Neuronal stem cell (in vitro differentiated cells): ENCODE measurements around the gene SYN1.

Experiments used
- DNase-seq: peaks from one replicate; pipeline ENCODE4 v3.0.0-alpha.2; 2013; ENCODE audit warnings: low spot score
- H2AFZ ChIP-seq: one replicate; pipeline ENCODE4 v1.6.1; 2013; ENCODE audit warnings: mild to moderate bottlenecking, low read length, inconsistent platforms
- H2AK5ac ChIP-seq: 2 replicates; pipeline ENCODE4 v1.6.1; 2013; ENCODE audit warnings: low read depth, mild to moderate bottlenecking, inconsistent platforms, low read length, moderate library complexity, mixed read lengths
- H2BK120ac ChIP-seq: 2 replicates; pipeline ENCODE4 v1.6.1; 2013; ENCODE audit warnings: low read depth, mild to moderate bottlenecking, inconsistent platforms, low read length, moderate library complexity, mixed read lengths
- H2BK12ac ChIP-seq: one replicate; pipeline ENCODE4 v1.6.1; 2013; ENCODE audit warnings: low read length, inconsistent platforms
- H2BK15ac ChIP-seq: 2 replicates; pipeline ENCODE4 v1.6.1; 2013; ENCODE audit warnings: mild to moderate bottlenecking, low read length, inconsistent platforms, mixed read lengths
- H2BK5ac ChIP-seq: one replicate; pipeline ENCODE4 v1.6.1; 2013; ENCODE audit warnings: inconsistent platforms, mild to moderate bottlenecking, low read length, moderate library complexity
- H3K14ac ChIP-seq: one replicate; pipeline ENCODE4 v1.6.1; 2013; ENCODE audit warnings: low read length, inconsistent platforms
- H3K18ac ChIP-seq: 2 replicates; pipeline ENCODE4 v1.6.1; 2013; ENCODE audit warnings: low read length, inconsistent platforms
- H3K23ac ChIP-seq: 2 replicates; pipeline ENCODE4 v1.6.1; 2013; ENCODE audit warnings: low read depth, mild to moderate bottlenecking, mixed read lengths, low read length, inconsistent platforms; ENCODE audit not compliant: poor library complexity
- H3K27ac ChIP-seq: replicated peaks from 3 replicates; pipeline ENCODE4 v1.5.1; 2013; ENCODE audit warnings: low read length, inconsistent platforms
- H3K27me3 ChIP-seq, 3 experiments: 2 replicates each; pipeline ENCODE4 v1.6.1; 2013; ENCODE audit warnings: low read length in 3 of 3, mild to moderate bottlenecking in 2 of 3, inconsistent platforms in 1 of 3, low read depth in 1 of 3, mixed read lengths in 1 of 3, moderate library complexity in 1 of 3; ENCODE audit not compliant: control insufficient read depth in 3 of 3, insufficient read depth in 3 of 3
- H3K36me3 ChIP-seq, 2 donors: replicated peaks in 1 of 2; 2 replicates each; pipeline ENCODE4 v1.6.1; 2013; ENCODE audit warnings: low read length in 2 of 2; ENCODE audit not compliant: control insufficient read depth in 2 of 2, insufficient read depth in 2 of 2
- H3K4ac ChIP-seq: 2 replicates; pipeline ENCODE4 v1.6.1; 2013; ENCODE audit warnings: inconsistent platforms, mild to moderate bottlenecking, low read length, moderate library complexity
- H3K4me1 ChIP-seq, 2 donors: 1 replicate in 1 of 2; 2 replicates in 1 of 2; pipeline ENCODE4 v1.6.1; 2013; ENCODE audit warnings: low read length in 2 of 2, low read depth in 1 of 2; ENCODE audit not compliant: control insufficient read depth in 2 of 2, insufficient read depth in 1 of 2
- H3K4me2 ChIP-seq: one replicate; pipeline ENCODE4 v1.6.1; 2013; ENCODE audit warnings: mild to moderate bottlenecking, low read length, inconsistent platforms; ENCODE audit not compliant: insufficient read depth, poor library complexity, severe bottlenecking
- H3K4me3 ChIP-seq, 2 donors: 2 replicates each; pipeline ENCODE4 v1.5.1; 2013; ENCODE audit warnings: low read length in 2 of 2, mild to moderate bottlenecking in 2 of 2, inconsistent platforms in 1 of 2, moderate library complexity in 1 of 2
- H3K79me1 ChIP-seq: one replicate; pipeline ENCODE4 v1.6.1; 2013; ENCODE audit warnings: low read depth, mild to moderate bottlenecking, inconsistent platforms, low read length, moderate library complexity
- H3K9ac ChIP-seq: one replicate; pipeline ENCODE4 v1.6.1; 2013; ENCODE audit warnings: mild to moderate bottlenecking, low read depth, low read length, inconsistent platforms; ENCODE audit not compliant: poor library complexity
- H3K9me3 ChIP-seq, 2 donors: replicated peaks in 1 of 2; 2 replicates each; pipeline versions ENCODE3 to v1.6.1; 2013; ENCODE audit warnings: low read length in 2 of 2, mild to moderate bottlenecking in 2 of 2, inconsistent platforms in 1 of 2, low read depth in 1 of 2, mixed read lengths in 1 of 2, moderate library complexity in 1 of 2; ENCODE audit not compliant: control insufficient read depth in 2 of 2, insufficient read depth in 1 of 2
- H4K8ac ChIP-seq: one replicate; pipeline ENCODE4 v1.6.1; 2013; ENCODE audit warnings: low read depth, mild to moderate bottlenecking, inconsistent platforms, low read length, moderate library complexity
- H4K91ac ChIP-seq: one replicate; pipeline ENCODE4 v1.6.1; 2013; ENCODE audit warnings: low read length, low read depth, mild to moderate bottlenecking, inconsistent platforms; ENCODE audit not compliant: poor library complexity
- WGBS, 2 donors: extraction: QIAGEN DNeasy Blood & Tissue Kit; methylation state at CpG; one replicate each; pipeline ENCODE4 v1.1.7; 2013; ENCODE audit warnings: missing lambda C conversion rate in 2 of 2, mixed read lengths in 1 of 2; ENCODE audit not compliant: insufficient read length in 2 of 2, insufficient replicate concordance in 1 of 2; ENCODE audit errors: extremely low coverage in 2 of 2; 5-methylcytosine and 5-hydroxymethylcytosine counted together

Gene SYN1

DNA sequence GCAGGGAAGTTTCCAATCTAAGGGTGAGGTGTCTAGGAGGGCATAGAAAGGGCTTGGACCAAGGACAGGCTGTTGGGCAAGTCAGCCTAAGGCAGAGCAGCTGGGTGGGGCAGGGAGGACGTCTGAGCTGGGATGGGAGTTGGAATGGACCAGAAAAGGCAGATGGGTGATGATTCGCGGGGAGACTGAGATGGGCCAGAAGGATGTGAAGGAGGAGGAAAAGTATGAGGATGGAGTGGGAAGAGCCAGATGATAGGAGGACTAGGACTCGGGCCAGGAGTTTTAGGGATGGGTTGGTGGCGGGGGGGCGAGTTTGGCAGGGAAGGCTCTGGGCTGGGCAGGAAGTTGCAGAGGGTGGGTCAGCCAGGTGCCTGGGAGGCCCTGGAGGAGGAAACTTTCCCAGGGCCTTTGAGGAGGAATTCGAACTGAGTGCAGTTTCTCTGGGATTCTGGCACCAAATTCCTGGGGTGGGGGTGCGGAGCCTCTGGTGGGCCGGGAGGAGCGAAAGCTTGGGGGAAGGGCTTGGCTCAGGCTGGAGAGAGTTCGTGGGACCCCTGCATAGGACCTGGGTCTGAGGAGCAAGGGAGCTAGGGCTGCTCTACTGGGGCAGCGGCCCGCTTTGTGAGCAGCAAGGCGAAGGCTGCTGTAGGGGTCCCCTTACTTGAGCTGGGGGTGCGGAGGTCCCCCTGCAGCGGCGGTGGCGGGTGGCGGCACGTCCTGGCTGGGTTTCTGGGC, 46.1 kb downstream of the SYN1 start:
- Histone ChIP-seq H3K36me3 (peaks cover 10 to 30% of the 10 kb centered on the region in 2 donors), H3K27ac (peak overlapping the region; percentile 68), H2BK120ac (peak overlapping the region; percentile 28), H3K23ac (no peak overlapping the region), H3K4me3 (peak overlapping the region in 1 of 2 donors; percentile 80), H3K4me2 (peak overlapping the region; percentile 69), H3K79me1 (peaks cover 2% of the 10 kb centered on the region), H3K27me3 (no peaks in the 10 kb centered on the region), H3K4me1 (peaks cover 0 to 11% of the 10 kb centered on the region in 2 donors), H2BK5ac (peak overlapping the region; percentile 39), H2BK12ac (no peak overlapping the region), H2AK5ac (peak overlapping the region; percentile 56), H3K18ac (peak overlapping the region; percentile 94), H2AFZ (no peak overlapping the region), H4K91ac (no peak overlapping the region), H3K9me3 (no peaks in the 10 kb centered on the region), H3K9ac (peak overlapping the region; percentile 81), H4K8ac (no peak overlapping the region), H3K14ac (peak overlapping the region; percentile 21), H2BK15ac (peak overlapping the region; percentile 81), H3K4ac (no peak overlapping the region)
- peak; percentile 54 for DNase-seq
- no CpG with 5 or more reads among the region's 20 CpGs for WGBS, 2 donors

DNA sequence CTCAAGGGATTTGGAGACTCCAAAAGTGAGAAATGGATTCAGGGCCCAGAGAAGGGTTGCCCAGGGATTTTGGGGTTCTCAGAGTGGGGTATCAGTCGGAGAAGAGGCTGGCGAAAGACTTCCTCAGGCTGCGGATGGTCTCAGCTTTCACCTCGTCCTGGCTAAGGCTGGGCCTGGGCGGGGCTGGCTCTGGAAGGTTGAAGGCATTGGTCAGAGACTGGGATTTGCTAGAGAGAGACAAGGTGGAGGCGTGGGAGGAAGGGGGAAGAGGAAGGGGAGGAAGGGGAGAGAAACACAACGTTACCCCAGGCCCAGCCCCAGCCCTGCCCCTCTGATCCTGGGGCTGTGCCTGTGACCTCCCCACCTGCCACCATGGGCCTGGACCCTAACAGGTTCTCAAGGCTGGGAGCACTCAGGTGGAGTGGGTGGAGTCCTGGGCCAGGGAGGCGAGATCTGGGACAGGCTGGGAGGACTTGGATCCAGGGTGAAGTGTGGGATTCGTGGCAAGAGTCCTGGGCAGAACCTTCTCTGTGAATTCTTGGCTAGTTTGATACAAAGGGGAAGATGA, 46.8 kb downstream of the SYN1 start:
- Histone ChIP-seq H2AK5ac (peak overlapping the region; percentile 56), H3K36me3 (peaks cover 13 to 36% of the 10 kb centered on the region in 2 donors), H3K4me2 (no peak overlapping the region), H3K18ac (peak overlapping the region; percentile 89), H3K79me1 (peaks cover 2% of the 10 kb centered on the region), H3K27ac (peak overlapping the region; percentile 57), H3K9ac (no peak overlapping the region), H2BK15ac (peak overlapping the region; percentile 81), H3K4me3 (no peak overlapping the region), H2AFZ (no peak overlapping the region), H4K91ac (no peak overlapping the region), H2BK120ac (peak overlapping the region; percentile 28), H3K4me1 (peaks cover 0 to 11% of the 10 kb centered on the region in 2 donors), H2BK5ac (peak overlapping the region; percentile 24), H3K4ac (no peak overlapping the region), H2BK12ac (no peak overlapping the region), H3K14ac (no peak overlapping the region), H4K8ac (no peak overlapping the region), H3K23ac (no peak overlapping the region), H3K9me3 (no peaks in the 10 kb centered on the region), H3K27me3 (no peaks in the 10 kb centered on the region)
- no peak for DNase-seq
- no CpG with 5 or more reads among the region's 9 CpGs for WGBS, 2 donors

DNA sequence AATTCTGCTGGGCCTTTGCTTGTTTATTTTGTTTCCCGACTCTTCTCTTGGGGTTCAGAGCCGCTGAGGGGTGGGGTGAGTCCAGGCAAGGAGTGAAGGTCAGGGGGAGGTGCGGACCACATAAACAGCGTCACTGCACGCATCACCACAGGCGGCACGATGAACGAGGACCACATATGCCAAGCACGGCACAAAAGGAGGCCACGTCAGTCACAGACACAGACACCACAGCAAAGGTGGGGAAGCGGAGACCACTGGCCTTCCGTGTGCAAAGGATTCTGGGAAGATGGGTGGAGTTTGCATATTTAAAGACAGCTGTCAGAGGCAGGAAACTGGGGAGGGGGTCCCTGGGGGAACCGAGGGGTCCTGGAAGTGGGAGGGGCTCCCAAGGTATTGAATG, 47.8 kb downstream of the SYN1 start:
- Histone ChIP-seq H2BK15ac (no peak overlapping the region), H3K23ac (no peak overlapping the region), H4K91ac (no peak overlapping the region), H3K4me3 (no peak overlapping the region), H3K4ac (no peak overlapping the region), H2AFZ (no peak overlapping the region), H3K9ac (no peak overlapping the region), H3K27me3 (no peaks in the 10 kb centered on the region), H3K9me3 (no peaks in the 10 kb centered on the region), H3K27ac (no peak overlapping the region), H2BK120ac (no peak overlapping the region), H3K36me3 (peaks cover 16 to 46% of the 10 kb centered on the region in 2 donors), H2AK5ac (no peak overlapping the region), H2BK12ac (no peak overlapping the region), H4K8ac (no peak overlapping the region), H3K4me2 (no peak overlapping the region), H3K14ac (no peak overlapping the region), H3K79me1 (peaks cover 2% of the 10 kb centered on the region), H2BK5ac (no peak overlapping the region), H3K18ac (no peak overlapping the region), H3K4me1 (peaks cover 0 to 11% of the 10 kb centered on the region in 2 donors)
- no CpG with 5 or more reads among the region's 13 CpGs for WGBS, 2 donors
- no peak for DNase-seq

DNA sequence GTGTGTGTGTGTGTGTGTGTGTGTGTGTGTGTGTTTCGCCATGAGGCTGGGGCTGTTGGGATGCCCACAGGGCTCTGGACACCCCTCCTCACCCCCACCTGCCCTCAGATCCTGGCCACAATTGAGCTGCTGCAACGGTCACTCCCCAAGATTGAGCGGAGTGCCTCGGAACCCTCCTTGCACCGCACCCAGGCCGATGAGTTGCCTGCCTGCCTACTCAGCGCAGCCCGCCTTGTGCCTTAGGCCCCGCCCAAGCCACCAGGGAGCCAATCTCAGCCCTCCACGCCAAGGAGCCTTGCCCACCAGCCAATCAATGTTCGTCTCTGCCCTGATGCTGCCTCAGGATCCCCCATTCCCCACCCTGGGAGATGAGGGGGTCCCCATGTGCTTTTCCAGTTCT, 48.4 kb downstream of the SYN1 start:
- no peaks in the 10 kb centered on the region for H3K9me3 ChIP-seq
- peak overlapping the region; percentile 4 for H3K9ac ChIP-seq
- H4K91ac ChIP-seq: no peak overlapping the region
- peaks cover 16 to 52% of the 10 kb centered on the region in 2 donors for H3K36me3 ChIP-seq
- no peak overlapping the region for H3K4me3 ChIP-seq
- H3K79me1 ChIP-seq: peaks cover 2% of the 10 kb centered on the region
- no peak overlapping the region for H2BK120ac ChIP-seq
- no peak for DNase-seq
- H3K18ac ChIP-seq: no peak overlapping the region
- peaks cover 0 to 11% of the 10 kb centered on the region in 2 donors for H3K4me1 ChIP-seq
- H2BK5ac ChIP-seq: no peak overlapping the region
- H3K14ac ChIP-seq: no peak overlapping the region
- WGBS, 2 donors: no CpG with 5 or more reads among the region's 11 CpGs
- H2BK15ac ChIP-seq: no peak overlapping the region
- H3K4me2 ChIP-seq: no peak overlapping the region
- no peak overlapping the region for H2AFZ ChIP-seq
- H3K27me3 ChIP-seq: no peaks in the 10 kb centered on the region
- H2BK12ac ChIP-seq: no peak overlapping the region
- no peak overlapping the region for H3K27ac ChIP-seq
- no peak overlapping the region for H4K8ac ChIP-seq
- H2AK5ac ChIP-seq: no peak overlapping the region
- no peak overlapping the region for H3K23ac ChIP-seq
- H3K4ac ChIP-seq: no peak overlapping the region
